ENCODE results near the gene TFF2.

The TFF2 gene

GRCh38 chr21:42300956-42301355 is 49.8 kb downstream of the TFF2 start:
- TF ChIP-seq CTCF (IDR thresholded peaks at IDR 0.05; ENCODE audit: borderline replicate concordance, insufficient read depth, low read depth, low read length): no peak
- H3K4me3 ChIP-seq (ENCODE audit: low read depth, low read length): no peak overlapping the region

- H3K4me3 ChIP-seq (ENCODE audit: low read depth, low read length): no peak overlapping the region
- TF ChIP-seq CTCF (IDR thresholded peaks at IDR 0.05; ENCODE audit: borderline replicate concordance, insufficient read depth, low read depth, low read length): no peak
Observed at GRCh38 chr21:42300045-42300583, 50.7 kb downstream of the TFF2 start.

GRCh38 chr21:42299324-42300044 is 51.3 kb downstream of the TFF2 start:
- no peak overlapping the region for H3K4me3 ChIP-seq (ENCODE audit: low read depth, low read length)
- no peak for TF ChIP-seq CTCF (IDR thresholded peaks at IDR 0.05; ENCODE audit: borderline replicate concordance, insufficient read depth, low read depth, low read length)

- TF ChIP-seq CTCF (IDR thresholded peaks at IDR 0.05; ENCODE audit: borderline replicate concordance, insufficient read depth, low read depth, low read length): no peak
- no peak overlapping the region for H3K4me3 ChIP-seq (ENCODE audit: low read depth, low read length)
Observed at GRCh38 chr21:42298657-42299056, 52.1 kb downstream of the TFF2 start.

- TF ChIP-seq CTCF (IDR thresholded peaks at IDR 0.05; ENCODE audit: borderline replicate concordance, insufficient read depth, low read depth, low read length): no peak
- H3K4me3 ChIP-seq (ENCODE audit: low read depth, low read length): no peak overlapping the region
Observed at GRCh38 chr21:42298237-42298636, 52.6 kb downstream of the TFF2 start.

- no peak for TF ChIP-seq CTCF (IDR thresholded peaks at IDR 0.05; ENCODE audit: borderline replicate concordance, insufficient read depth, low read depth, low read length)
Observed at GRCh38 chr21:42297377-42297776, 53.4 kb downstream of the TFF2 start.

GRCh38 chr21:42296501-42296900 is 54.3 kb downstream of the TFF2 start:
- no peak for TF ChIP-seq CTCF (IDR thresholded peaks at IDR 0.05; ENCODE audit: borderline replicate concordance, insufficient read depth, low read depth, low read length)

More at GRCh38 chr21:42297377-42297776, 53.4 kb downstream of the TFF2 start:
- no peak overlapping the region for H3K4me3 ChIP-seq (ENCODE audit: low read depth, low read length)

More at GRCh38 chr21:42296501-42296900, 54.3 kb downstream of the TFF2 start:
- H3K4me3 ChIP-seq (ENCODE audit: low read depth, low read length): no peak overlapping the region

Data from GM12875 (cell line).